ENCODE measurements around the gene CDH10. TPM values are rescaled to one million over a fixed set of nuclear protein-coding genes. Genes with fewer than 3 reads are reported as not detected.

Gene CDH10
- total and polyA plus RNA-seq, 9 of the 15 experiments (the other 6 are each of a cell fraction or from before 2014, with no cell fraction given) = not detected

DNA sequence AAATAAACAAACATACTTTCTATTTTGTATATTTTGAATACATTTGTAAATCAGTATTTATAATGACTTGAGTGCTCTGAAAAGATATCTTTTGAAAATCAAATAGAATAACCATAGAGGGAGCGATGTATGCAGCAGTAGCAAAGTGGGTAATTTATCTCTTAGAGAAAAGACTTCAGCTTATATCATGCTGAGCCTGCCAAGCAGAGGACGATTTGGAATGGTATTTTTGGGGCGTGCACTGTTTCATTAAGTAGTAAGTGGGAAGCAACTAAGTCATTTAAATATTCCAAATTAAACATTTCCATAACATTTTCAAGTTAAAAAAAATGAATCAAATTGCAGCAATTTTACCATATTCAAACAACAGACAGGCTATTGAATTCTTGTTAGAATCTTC, 147.6 kb downstream of the CDH10 start:
- ATAC-seq = no peak
- no TSS peak for BruUV-seq (replicated peaks)
- ChIA-PET CTCF (ENCODE audit: low intra/inter-chr PET ratio) (no interaction called here), POLR2A (no interaction called here)
- Histone ChIP-seq H2AFZ (ENCODE audit: low read depth, low read length) (no peak overlapping the region), H3K4me1 (replicated peaks in 1 of 2; ENCODE audit: control insufficient read depth in 2 of 2, insufficient read depth in 2 of 2, low read length in 2 of 2) (no peaks in the 10 kb centered on the region), H4K20me1 (replicated peaks; ENCODE audit: control insufficient read depth, insufficient read depth, low read length) (no peaks in the 10 kb centered on the region), H3K4me3 (no peak overlapping the region), H3K9me1 (ENCODE audit: control insufficient read depth, insufficient read depth, low read length) (no peaks in the 10 kb centered on the region), H3K79me2 (ENCODE audit: control insufficient read depth, insufficient read depth, low read length) (no peaks in the 10 kb centered on the region), H3K27ac (ENCODE audit: extremely low read depth, low read depth, low read length) (no peak overlapping the region), H3K27me3 (ENCODE audit: control insufficient read depth in 2 of 2, insufficient read depth in 2 of 2, low read length in 2 of 2) (no peaks in the 10 kb centered on the region), H3K9ac (ENCODE audit: insufficient read depth in 1 of 2, low read depth in 2 of 2, low read length in 2 of 2) (no peak overlapping the region), H3K36me3 (ENCODE audit: control insufficient read depth, insufficient read depth, low read length) (no peaks in the 10 kb centered on the region), H3K4me2 (ENCODE audit: insufficient read depth, low read length) (no peak overlapping the region), H3K9me3 (replicated peaks; ENCODE audit: control insufficient read depth, insufficient read depth, low read depth, low read length) (no peaks in the 10 kb centered on the region)
- WGBS (ENCODE audit: insufficient coverage, low coverage, missing lambda C conversion rate) = 0% methylated on average over 3 of the region's 3 CpGs
- no peak for FAIRE-seq
- intact Hi-C loops (cut with micrococcal nuclease) = no loop called here
- in situ Hi-C loops (cut with MboI) = no loop called here
- DNase-seq (ENCODE audit: extremely low read depth in 1 of 4, low spot score in 3 of 4) = no peak
- TF ChIP-seq NFE2L1 (tag; IDR thresholded peaks at IDR 0.05; ENCODE audit: borderline replicate concordance, low read depth) (no peak), ZNF3 (CRISPR knock-in tag; IDR thresholded peaks at IDR 0.05) (no peak), ZFX (CRISPR knock-in tag; IDR thresholded peaks at IDR 0.05) (no peak), ZNF512 (tag; IDR thresholded peaks at IDR 0.05) (no peak), RCOR1 (IDR thresholded peaks at IDR 0.05; ENCODE audit: borderline replicate concordance in 1 of 2, low read depth in 2 of 2, low read length in 2 of 2) (no peak), TOE1 (IDR thresholded peaks at IDR 0.05; ENCODE audit: borderline replicate concordance) (no peak), TOE1 (CRISPR knock-in tag; IDR thresholded peaks at IDR 0.05; ENCODE audit: borderline replicate concordance, low read depth) (no peak), NR4A1 (CRISPR knock-in tag; IDR thresholded peaks at IDR 0.05) (no peak), NR4A1 (tag; IDR thresholded peaks at IDR 0.05) (no peak), HEY1 (CRISPR knock-in tag; IDR thresholded peaks at IDR 0.05; ENCODE audit: borderline replicate concordance) (no peak), ZNF76 (CRISPR knock-in tag; IDR thresholded peaks at IDR 0.05; ENCODE audit: borderline replicate concordance) (no peak), HOXB6 (CRISPR knock-in tag; IDR thresholded peaks at IDR 0.05; ENCODE audit: borderline replicate concordance) (no peak), POLR2AphosphoS2 (IDR thresholded peaks at IDR 0.05; ENCODE audit: low read length) (no peak), MED1 (CRISPR knock-in tag; IDR thresholded peaks at IDR 0.05; ENCODE audit: borderline replicate concordance) (no peak)

Data from K562 (cell line).